K562 (cell line): ENCODE results near the gene C1QTNF2. TPM values are rescaled to one million over a fixed set of nuclear protein-coding genes. Genes with fewer than 3 reads are reported as not detected.

ENCODE experiments used
- CHD1 ChIP-seq: fragments of 200-600 bp; sonication (generic); IDR thresholded peaks from one replicate; pipeline ENCODE4 v1.6.1; 2012; ENCODE audit warnings: mild to moderate bottlenecking, moderate library complexity, low read length, inconsistent platforms
- CXXC5 ChIP-seq: fragments of 250-450 bp; sonication (Bioruptor Pico); IDR thresholded peaks from 2 replicates; pipeline ENCODE4 v1.8.0; 2022; ENCODE audit warnings: inconsistent platforms, mild to moderate bottlenecking, moderate library complexity
- DPF2 ChIP-seq: fragments of 450-650 bp; IDR thresholded peaks from 2 replicates; pipeline ENCODE4 v1.6.1; 2016
- GATA2 ChIP-seq: sonication (generic); formaldehyde crosslinking; IDR thresholded peaks from 2 replicates; pipeline ENCODE4 v1.4.0; 2020; ENCODE audit warnings: mild to moderate bottlenecking, missing genetic modification reagents
- HDAC6 ChIP-seq: IDR thresholded peaks from 2 replicates; pipeline ENCODE4 v1.6.1; 2012; ENCODE audit warnings: low read depth, mild to moderate bottlenecking, control low read depth, inconsistent platforms, low read length, moderate library complexity
- MEF2A ChIP-seq: IDR thresholded peaks from 2 replicates; pipeline ENCODE4 v1.6.1; 2011; ENCODE audit warnings: low read depth, mild to moderate bottlenecking, low read length, moderate library complexity; ENCODE audit not compliant: control insufficient read depth
- MEF2D ChIP-seq: conservative IDR thresholded peaks from 2 replicates; pipeline ENCODE4 v1.6.1; 2016; ENCODE audit warnings: low read depth, missing genetic modification characterization, missing compliant biosample characterization
- MYBL2 ChIP-seq, 2 experiments: fragments of 450-650 bp in 1 of 2; sonication (generic) in 1 of 2; formaldehyde crosslinking in 1 of 2; IDR thresholded peaks; 2 replicates each; pipeline versions ENCODE4 v1.6.1 to v1.8.1; 2017 to 2022; ENCODE audit warnings: borderline replicate concordance in 1 of 2, inconsistent platforms in 1 of 2, low read depth in 1 of 2, mild to moderate bottlenecking in 1 of 2, missing genetic modification reagents in 1 of 2, moderate library complexity in 1 of 2
- NFIX ChIP-seq: fragments of 250-450 bp; sonication (Bioruptor Pico); IDR thresholded peaks from 2 replicates; pipeline ENCODE4 v1.4.0; 2020; ENCODE audit warnings: low read depth, mild to moderate bottlenecking, moderate library complexity
- RCOR1 ChIP-seq, 2 experiments: IDR thresholded peaks; 2 replicates each; pipeline ENCODE4 v1.6.1; 2012; ENCODE audit warnings: low read depth in 2 of 2, low read length in 2 of 2, borderline replicate concordance in 1 of 2, improper control_type of control experiment in 1 of 2
- TEAD4 ChIP-seq, 2 experiments: sonication (generic) in 1 of 2; formaldehyde crosslinking in 1 of 2; IDR thresholded peaks; 2 replicates each; pipeline versions ENCODE4 v1.6.1 to v1.8.0; 2012 to 2022; ENCODE audit warnings: borderline replicate concordance in 1 of 2, inconsistent platforms in 1 of 2, low read length in 1 of 2, mild to moderate bottlenecking in 1 of 2, missing genetic modification reagents in 1 of 2
- TFAP4 ChIP-seq: sonication (generic); formaldehyde crosslinking; IDR thresholded peaks from 2 replicates; pipeline ENCODE4 v1.8.0; 2022; ENCODE audit warnings: missing genetic modification reagents, mild to moderate bottlenecking, moderate library complexity, borderline replicate concordance
- TRIM24 ChIP-seq, 2 experiments: fragments of 450-650 bp; IDR thresholded peaks; 2 replicates each; pipeline ENCODE4 v1.6.1; 2016
- ZFX ChIP-seq: sonication (generic); formaldehyde crosslinking; IDR thresholded peaks from 2 replicates; pipeline ENCODE4 v1.8.0; 2022; ENCODE audit warnings: mild to moderate bottlenecking, missing genetic modification reagents, moderate library complexity
- ZNF184 ChIP-seq: sonication (generic); formaldehyde crosslinking; IDR thresholded peaks from 2 replicates; pipeline ENCODE4 v1.5.0; 2020; ENCODE audit warnings: missing genetic modification reagents
- polyA plus RNA-seq, 8 experiments: library from polyadenylated mRNA; depleted of rRNA in 4 of 8; stranded (reverse) in 5 of 8; unstranded in 3 of 8; fragments of >200 nt; fragmentation: Nextera tagmentation in 2 of 8; fragmentation: Illumina TruSeq in 1 of 8; extraction: Ambion mirVana in 2 of 8; extraction: Trizol in 1 of 8; gene quantifications; 2 replicates each; pipeline versions ENCODE4 v1.2.1 to v1.2.3, GENCODE V29; 2011 to 2014; ENCODE audit warnings: inconsistent platforms in 1 of 8, missing spikeins in 1 of 8
- total RNA-seq, 7 experiments: library from RNA; depleted of rRNA in 6 of 7; stranded (reverse); fragments of >200 nt in 6 of 7; fragmentation: Illumina TruSeq in 2 of 7; extraction: Trizol in 2 of 7; gene quantifications; 2 replicates each; pipeline versions ENCODE4 v1.2.1 to v1.2.3, GENCODE V29; 2011 to 2021; ENCODE audit warnings: low replicate concordance in 1 of 7
- TF ChIP-seq, protein P1 (sequence below), 2 experiments: fragments of 450-650 bp; conservative IDR thresholded peaks; 2 replicates each; pipeline ENCODE4 v1.6.1; 2017; ENCODE audit warnings: mild to moderate bottlenecking in 2 of 2, moderate library complexity in 2 of 2

Gene C1QTNF2
- total and polyA plus RNA-seq, 9 of the 15 experiments (the other 6 are each of a cell fraction or from before 2014, with no cell fraction given): not detected

- TF ChIP-seq NFIX (CRISPR knock-in tag) (no peak), TFAP4 (CRISPR knock-in tag) (no peak), TRIM24 (IDR thresholded peaks at IDR 0.05) (no peak), DPF2 (peak; percentile 47), TEAD4 (IDR thresholded peaks at IDR 0.05; ENCODE audit: low read length) (peak; percentile 61), TEAD4 (CRISPR knock-in tag; IDR thresholded peaks at IDR 0.05; ENCODE audit: borderline replicate concordance) (no peak), HDAC6 (no peak), CXXC5 (CRISPR knock-in tag) (peak; percentile 56), ZFX (peak; percentile 27; the same call in 1 of the 2 replicates), CHD1 (no peak), GATA2 (CRISPR knock-in tag) (0 out of 2 replicates have a peak, but pooled peaks have one; percentile 8), MYBL2 (IDR thresholded peaks at IDR 0.05; ENCODE audit: low read depth) (no peak), MYBL2 (CRISPR knock-in tag; IDR thresholded peaks at IDR 0.05; ENCODE audit: borderline replicate concordance) (no peak), RCOR1 (IDR thresholded peaks at IDR 0.05; ENCODE audit: borderline replicate concordance in 1 of 2, low read depth in 2 of 2, low read length in 2 of 2) (peak in 1 of 2 experiments; percentile 71; a peak in 1 of 4 replicates), ZNF184 (CRISPR knock-in tag) (no peak), MEF2D (no peak), MEF2A (no peak)
- TF ChIP-seq, protein P1, sequence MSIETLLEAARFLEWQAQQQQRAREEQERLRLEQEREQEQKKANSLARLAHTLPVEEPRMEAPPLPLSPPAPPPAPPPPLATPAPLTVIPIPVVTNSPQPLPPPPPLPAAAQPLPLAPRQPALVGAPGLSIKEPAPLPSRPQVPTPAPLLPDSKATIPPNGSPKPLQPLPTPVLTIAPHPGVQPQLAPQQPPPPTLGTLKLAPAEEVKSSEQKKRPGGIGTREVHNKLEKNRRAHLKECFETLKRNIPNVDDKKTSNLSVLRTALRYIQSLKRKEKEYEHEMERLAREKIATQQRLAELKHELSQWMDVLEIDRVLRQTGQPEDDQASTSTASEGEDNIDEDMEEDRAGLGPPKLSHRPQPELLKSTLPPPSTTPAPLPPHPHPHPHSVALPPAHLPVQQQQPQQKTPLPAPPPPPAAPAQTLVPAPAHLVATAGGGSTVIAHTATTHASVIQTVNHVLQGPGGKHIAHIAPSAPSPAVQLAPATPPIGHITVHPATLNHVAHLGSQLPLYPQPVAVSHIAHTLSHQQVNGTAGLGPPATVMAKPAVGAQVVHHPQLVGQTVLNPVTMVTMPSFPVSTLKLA (conservative IDR thresholded peaks at IDR 0.05): 0 out of 4 replicates have a peak, but pooled peaks of 1 of the 2 experiments have one; percentile 23
These were observed 22.3 kb downstream of the C1QTNF2 start (continued) for GRCh38 chr5:160348080-160348479.
